ENCODE results near the gene DVL2.

DVL2 gene

GRCh38 chr17:7253082-7253481 is 18.8 kb upstream of the DVL2 start:
- Histone ChIP-seq H3K36me3 (ENCODE audit: insufficient read depth, low read length) (peaks cover 32% of the 10 kb centered on the region; the same call in 1 of the 2 replicates), H3K79me2 (ENCODE audit: insufficient read depth, low read length) (peaks cover 31% of the 10 kb centered on the region), H3K27me3 (ENCODE audit: insufficient read depth, low read length) (no peaks in the 10 kb centered on the region), H3K9me3 (ENCODE audit: low read length) (no peaks in the 10 kb centered on the region), H3K9me2 (ENCODE audit: low read depth, low read length) (no peaks in the 10 kb centered on the region), H3K27ac (ENCODE audit: low read depth, low read length, poor library complexity, severe bottlenecking) (no peak overlapping the region), H3K4me3 (ENCODE audit: low read depth, low read length, poor library complexity, severe bottlenecking) (peak overlapping the region; percentile 77), H4K20me1 (ENCODE audit: insufficient read depth, low read length) (no peaks in the 10 kb centered on the region), H2AFZ (ENCODE audit: low read length) (no peak overlapping the region), H3F3A (ENCODE audit: insufficient read depth, low read length) (no peaks in the 10 kb centered on the region), H3K4me1 (ENCODE audit: insufficient read depth, low read length, severe bottlenecking) (peaks cover 32% of the 10 kb centered on the region), H3K9ac (ENCODE audit: low read length) (peak overlapping the region; percentile 83), H3K4me2 (ENCODE audit: low read length) (peak overlapping the region; percentile 94)
- TF ChIP-seq, protein P1, sequence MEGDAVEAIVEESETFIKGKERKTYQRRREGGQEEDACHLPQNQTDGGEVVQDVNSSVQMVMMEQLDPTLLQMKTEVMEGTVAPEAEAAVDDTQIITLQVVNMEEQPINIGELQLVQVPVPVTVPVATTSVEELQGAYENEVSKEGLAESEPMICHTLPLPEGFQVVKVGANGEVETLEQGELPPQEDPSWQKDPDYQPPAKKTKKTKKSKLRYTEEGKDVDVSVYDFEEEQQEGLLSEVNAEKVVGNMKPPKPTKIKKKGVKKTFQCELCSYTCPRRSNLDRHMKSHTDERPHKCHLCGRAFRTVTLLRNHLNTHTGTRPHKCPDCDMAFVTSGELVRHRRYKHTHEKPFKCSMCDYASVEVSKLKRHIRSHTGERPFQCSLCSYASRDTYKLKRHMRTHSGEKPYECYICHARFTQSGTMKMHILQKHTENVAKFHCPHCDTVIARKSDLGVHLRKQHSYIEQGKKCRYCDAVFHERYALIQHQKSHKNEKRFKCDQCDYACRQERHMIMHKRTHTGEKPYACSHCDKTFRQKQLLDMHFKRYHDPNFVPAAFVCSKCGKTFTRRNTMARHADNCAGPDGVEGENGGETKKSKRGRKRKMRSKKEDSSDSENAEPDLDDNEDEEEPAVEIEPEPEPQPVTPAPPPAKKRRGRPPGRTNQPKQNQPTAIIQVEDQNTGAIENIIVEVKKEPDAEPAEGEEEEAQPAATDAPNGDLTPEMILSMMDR (IDR thresholded peaks at IDR 0.05; ENCODE audit: low read length): no peak
- TF ChIP-seq EZH2 (IDR thresholded peaks at IDR 0.05; ENCODE audit: borderline replicate concordance, low read length): no peak

DNA sequence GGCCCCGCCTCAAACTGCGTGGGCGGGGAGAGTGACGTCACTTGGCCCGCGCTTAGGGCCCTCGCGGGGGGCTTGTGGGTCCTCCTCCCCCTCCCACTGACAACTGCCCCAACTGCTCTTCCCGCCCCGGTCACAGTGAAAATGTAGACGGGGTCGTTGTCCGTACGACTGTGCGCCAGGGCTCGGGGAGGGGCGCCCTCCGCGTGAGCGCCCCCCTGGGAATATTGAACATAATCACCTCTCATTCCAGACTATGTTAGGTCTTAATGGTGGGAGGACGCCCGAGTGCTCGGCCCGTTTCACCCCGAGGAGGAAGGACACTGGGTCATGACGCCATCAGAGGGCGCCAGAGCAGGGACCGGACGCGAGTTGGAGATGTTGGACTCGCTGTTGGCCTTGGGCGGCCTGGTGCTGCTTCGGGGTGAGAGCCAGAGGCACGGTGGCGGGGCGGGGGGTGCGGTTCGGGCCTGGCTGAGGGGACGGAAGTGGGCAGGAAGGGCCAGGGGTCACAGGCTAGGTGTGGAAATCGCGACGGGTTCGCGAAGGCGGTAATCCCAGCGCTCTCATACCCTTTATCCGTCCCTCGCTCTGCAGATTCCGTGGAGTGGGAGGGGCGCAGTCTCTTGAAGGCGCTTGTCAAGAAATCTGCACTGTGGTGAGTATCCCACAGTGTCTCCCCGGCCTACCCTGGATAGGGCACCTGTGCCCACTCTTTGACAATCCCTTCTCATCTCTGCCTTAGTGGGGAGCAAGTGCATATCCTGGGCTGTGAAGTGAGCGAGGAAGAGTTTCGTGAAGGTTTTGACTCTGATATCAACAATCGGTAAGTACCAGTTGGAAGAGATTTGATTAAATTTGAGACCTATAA is 18.1 kb upstream of the DVL2 start, which contains the start of gene ELP5:
TSS of gene ELP5 (plus strand) at position 40 of the 868 bp plus-strand sequence. CDS start at position 376, 336 bp downstream.
- Histone ChIP-seq H3K4me2 (ENCODE audit: low read length) (peak within 1 kb of the TSS; percentile 99), H3F3A (ENCODE audit: insufficient read depth, low read length) (no peaks in the 10 kb centered on the region), H3K4me1 (ENCODE audit: insufficient read depth, low read length, severe bottlenecking) (peaks cover 32% of the 10 kb centered on the region), H4K20me1 (ENCODE audit: insufficient read depth, low read length) (no peaks in the 10 kb centered on the region), H3K27me3 (ENCODE audit: insufficient read depth, low read length) (no peaks in the 10 kb centered on the region), H3K4me3 (ENCODE audit: low read depth, low read length, poor library complexity, severe bottlenecking) (peak within 1 kb of the TSS; percentile 77), H3K9me3 (ENCODE audit: low read length) (no peaks in the 10 kb centered on the region), H3K36me3 (ENCODE audit: insufficient read depth, low read length) (peaks cover 32% of the 10 kb centered on the region; the same call in 1 of the 2 replicates), H3K27ac (ENCODE audit: low read depth, low read length, poor library complexity, severe bottlenecking) (peak within 1 kb of the TSS; percentile 84), H3K9me2 (ENCODE audit: low read depth, low read length) (no peaks in the 10 kb centered on the region), H3K9ac (ENCODE audit: low read length) (peak within 1 kb of the TSS; percentile 97), H2AFZ (ENCODE audit: low read length) (no peak within 1 kb of the TSS), H3K79me2 (ENCODE audit: insufficient read depth, low read length) (peaks cover 31% of the 10 kb centered on the region)
- TF ChIP-seq, protein P1 (IDR thresholded peaks at IDR 0.05; ENCODE audit: low read length): peak; percentile 57
- TF ChIP-seq EZH2 (IDR thresholded peaks at IDR 0.05; ENCODE audit: borderline replicate concordance, low read length): no peak

DNA sequence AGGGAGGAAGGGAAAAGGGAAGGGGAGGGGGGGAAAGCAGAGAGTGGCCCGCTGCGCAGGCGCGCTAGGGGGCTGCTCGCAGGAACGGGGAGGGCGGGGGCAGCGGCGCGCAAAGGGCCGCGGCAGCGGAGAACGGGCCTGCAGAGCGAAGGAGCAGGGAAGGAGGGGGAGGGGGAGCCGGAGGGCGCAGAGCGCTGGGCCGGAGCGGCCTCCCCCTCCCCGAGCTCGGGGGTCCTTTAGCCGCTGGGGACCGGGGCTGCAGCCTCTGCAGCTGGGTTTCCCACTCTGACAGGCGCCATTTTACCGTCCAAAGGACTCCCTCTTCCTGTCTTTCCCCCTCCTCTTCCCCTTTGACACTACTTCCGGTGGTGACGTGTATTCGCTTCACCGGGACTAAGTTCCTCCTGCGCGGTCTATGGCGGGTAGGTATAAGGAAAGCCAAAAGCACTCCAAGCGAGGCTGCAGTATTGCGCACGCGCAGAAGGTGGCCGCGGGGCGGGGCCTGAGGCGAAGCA is 17.4 kb upstream of the DVL2 start, which contains the start of gene CTDNEP1:
TSS of gene CTDNEP1 (minus strand) at position 74 of the 515 bp plus-strand sequence. CDS start 438 bp downstream, outside the sequence.
- Histone ChIP-seq H3K79me2 (ENCODE audit: insufficient read depth, low read length) (peaks cover 31% of the 10 kb centered on the region), H3F3A (ENCODE audit: insufficient read depth, low read length) (no peaks in the 10 kb centered on the region), H3K4me3 (ENCODE audit: low read depth, low read length, poor library complexity, severe bottlenecking) (peak within 1 kb of the TSS; percentile 77), H3K4me1 (ENCODE audit: insufficient read depth, low read length, severe bottlenecking) (peaks cover 32% of the 10 kb centered on the region), H3K9ac (ENCODE audit: low read length) (peak within 1 kb of the TSS; percentile 97), H3K9me3 (ENCODE audit: low read length) (no peaks in the 10 kb centered on the region), H3K27me3 (ENCODE audit: insufficient read depth, low read length) (no peaks in the 10 kb centered on the region), H3K27ac (ENCODE audit: low read depth, low read length, poor library complexity, severe bottlenecking) (peak within 1 kb of the TSS; percentile 84), H3K4me2 (ENCODE audit: low read length) (peak within 1 kb of the TSS; percentile 99), H3K36me3 (ENCODE audit: insufficient read depth, low read length) (peaks cover 35% of the 10 kb centered on the region), H3K9me2 (ENCODE audit: low read depth, low read length) (no peaks in the 10 kb centered on the region), H4K20me1 (ENCODE audit: insufficient read depth, low read length) (no peaks in the 10 kb centered on the region), H2AFZ (ENCODE audit: low read length) (no peak within 1 kb of the TSS)
- no peak for TF ChIP-seq EZH2 (IDR thresholded peaks at IDR 0.05; ENCODE audit: borderline replicate concordance, low read length)
- TF ChIP-seq, protein P1 (IDR thresholded peaks at IDR 0.05; ENCODE audit: low read length): no peak

All from OCI-LY1 (cell line).